Hematopoietic multipotent progenitor cell (in vitro differentiated cells): ENCODE results near the gene ZNF512. TPM values are rescaled to one million over a fixed set of nuclear protein-coding genes. Genes with fewer than 3 reads are reported as not detected.
"Not testable (repeated sequence)": the region's sequence is repeated elsewhere in the genome, so short reads cannot be mapped to it uniquely, and the experiment has no call there.

ENCODE experiments used
- DNase-seq, 3 donors: peaks; one replicate each; pipeline ENCODE4 v3.0.0-alpha.2; 2011 to 2015; ENCODE audit warnings: low read depth in 2 of 3, low spot score in 2 of 3
- total RNA-seq: library from RNA; depleted of rRNA; stranded (reverse); fragments of >200 nt; gene quantifications from one replicate; pipeline ENCODE4 v1.2.3, GENCODE V29; 2012

ZNF512 gene
- total RNA-seq = 24.2 TPM

- DNase-seq = peak; percentile 52 to 95 (median 93)
Measured at GRCh38 chr2:27582695-27583389, at the start of gene ZNF512. ZNF512 (plus strand) TSS chr2:27583042; CDS start chr2:27583113, 71 bp downstream.

- DNase-seq = no peak
Measured at GRCh38 chr2:27537287-27537686, 45.6 kb upstream of the ZNF512 start.

- DNase-seq = not testable (repeated sequence)
Measured at GRCh38 chr2:27538839-27539450, 43.9 kb upstream of the ZNF512 start.

- DNase-seq = not testable (repeated sequence)
Measured at GRCh38 chr2:27539649-27540048, 43.2 kb upstream of the ZNF512 start.

- DNase-seq = no peak
Measured at GRCh38 chr2:27544143-27544821, 38.6 kb upstream of the ZNF512 start.

- DNase-seq = no peak
Measured at GRCh38 chr2:27545348-27546141, 37.3 kb upstream of the ZNF512 start.

- no peak for DNase-seq
Measured at GRCh38 chr2:27549303-27549702, 33.5 kb upstream of the ZNF512 start.

- DNase-seq = no peak
Measured at GRCh38 chr2:27551514-27551913, 31.3 kb upstream of the ZNF512 start.

GRCh38 chr2:27552941-27553340 lies 29.9 kb upstream of the ZNF512 start:
- no peak for DNase-seq

- not testable (repeated sequence) for DNase-seq
Measured at GRCh38 chr2:27554451-27554850, 28.4 kb upstream of the ZNF512 start.

- no peak for DNase-seq
Measured at GRCh38 chr2:27559228-27559627, 23.6 kb upstream of the ZNF512 start.

GRCh38 chr2:27561060-27561459 lies 21.8 kb upstream of the ZNF512 start:
- no peak for DNase-seq

- DNase-seq = no peak
Measured at GRCh38 chr2:27566628-27567027, 16.2 kb upstream of the ZNF512 start.

GRCh38 chr2:27569398-27569797 lies 13.4 kb upstream of the ZNF512 start:
- DNase-seq = no peak

GRCh38 chr2:27571197-27571596 lies 11.6 kb upstream of the ZNF512 start:
- DNase-seq = no peak

GRCh38 chr2:27571681-27572080 lies 11.2 kb upstream of the ZNF512 start:
- DNase-seq = no peak

- no peak for DNase-seq
Measured at GRCh38 chr2:27572439-27572838, 10.4 kb upstream of the ZNF512 start.

GRCh38 chr2:27572998-27573429 lies 9.8 kb upstream of the ZNF512 start:
- no peak for DNase-seq

GRCh38 chr2:27573452-27573851 lies 9.4 kb upstream of the ZNF512 start:
- no peak for DNase-seq

- no peak for DNase-seq
Measured at GRCh38 chr2:27581417-27582128, 1.3 kb upstream of the ZNF512 start.
